ENCODE results near the gene AHDC1.

The AHDC1 gene

DNA sequence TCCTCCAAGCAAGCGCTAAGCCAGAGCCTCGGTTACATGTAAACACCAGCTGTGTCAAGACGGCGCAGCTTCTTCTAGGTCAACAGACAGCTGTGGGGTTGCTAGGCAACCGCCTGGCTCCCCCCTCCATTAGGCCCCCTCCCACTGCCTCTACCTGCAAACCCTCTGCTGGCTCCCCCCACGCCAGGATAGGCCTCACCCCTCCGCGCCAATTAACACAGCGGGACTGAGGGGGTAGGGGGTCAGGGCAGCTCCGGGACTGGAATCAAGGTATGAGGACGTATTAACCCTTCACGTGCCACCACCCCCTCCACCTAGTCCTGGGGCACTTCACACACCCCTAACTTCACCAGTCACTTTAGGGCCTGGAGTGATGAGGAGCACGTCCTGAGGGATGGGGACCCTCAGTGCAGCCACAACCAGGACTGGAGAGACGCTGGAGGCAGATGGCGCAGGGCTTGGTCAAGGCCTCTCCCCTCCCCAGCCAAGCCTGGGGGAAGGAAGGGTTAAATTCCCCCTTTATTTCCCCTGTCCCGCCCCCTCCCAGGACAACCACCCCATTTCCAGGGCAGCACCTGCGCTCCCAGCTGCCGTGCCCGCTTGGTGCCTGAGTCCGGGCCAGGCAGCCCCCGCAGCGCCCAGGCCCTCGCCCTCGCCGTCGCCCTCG is 76.6 kb downstream of the AHDC1 start:
- no peak for DNase-seq

DNA sequence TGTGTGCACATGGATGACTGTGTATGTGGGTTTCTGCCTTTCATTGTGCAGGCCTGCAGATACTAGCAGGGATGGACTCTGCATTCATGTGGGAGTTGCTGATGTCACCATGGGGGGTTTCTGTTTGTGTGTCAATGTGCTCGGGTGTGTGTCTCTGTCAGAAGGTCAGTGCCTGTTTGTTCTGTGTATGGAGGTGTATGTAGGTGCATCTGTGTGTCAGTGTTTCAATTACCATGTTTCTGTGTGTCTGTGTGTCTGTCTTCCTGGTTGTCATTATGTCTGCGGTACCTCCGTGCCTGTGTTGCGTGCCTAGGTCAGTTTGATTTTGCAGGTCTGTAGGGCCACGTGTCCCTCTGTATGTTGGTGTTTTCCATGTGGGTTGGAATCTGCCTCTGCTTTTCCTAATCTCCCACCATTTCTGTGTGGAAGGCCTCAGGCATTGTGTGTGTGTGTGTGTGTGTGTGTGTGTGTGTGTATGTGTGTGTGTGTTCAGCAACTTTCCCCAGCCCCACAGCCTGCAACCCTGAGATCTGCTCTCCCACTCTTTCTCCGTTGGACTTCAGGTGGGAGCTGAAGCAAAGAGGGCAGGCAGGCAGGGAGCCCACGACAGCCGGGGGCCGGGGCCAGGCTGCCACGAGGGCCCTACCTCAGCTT is 77.2 kb downstream of the AHDC1 start:
- no peak for DNase-seq

DNA sequence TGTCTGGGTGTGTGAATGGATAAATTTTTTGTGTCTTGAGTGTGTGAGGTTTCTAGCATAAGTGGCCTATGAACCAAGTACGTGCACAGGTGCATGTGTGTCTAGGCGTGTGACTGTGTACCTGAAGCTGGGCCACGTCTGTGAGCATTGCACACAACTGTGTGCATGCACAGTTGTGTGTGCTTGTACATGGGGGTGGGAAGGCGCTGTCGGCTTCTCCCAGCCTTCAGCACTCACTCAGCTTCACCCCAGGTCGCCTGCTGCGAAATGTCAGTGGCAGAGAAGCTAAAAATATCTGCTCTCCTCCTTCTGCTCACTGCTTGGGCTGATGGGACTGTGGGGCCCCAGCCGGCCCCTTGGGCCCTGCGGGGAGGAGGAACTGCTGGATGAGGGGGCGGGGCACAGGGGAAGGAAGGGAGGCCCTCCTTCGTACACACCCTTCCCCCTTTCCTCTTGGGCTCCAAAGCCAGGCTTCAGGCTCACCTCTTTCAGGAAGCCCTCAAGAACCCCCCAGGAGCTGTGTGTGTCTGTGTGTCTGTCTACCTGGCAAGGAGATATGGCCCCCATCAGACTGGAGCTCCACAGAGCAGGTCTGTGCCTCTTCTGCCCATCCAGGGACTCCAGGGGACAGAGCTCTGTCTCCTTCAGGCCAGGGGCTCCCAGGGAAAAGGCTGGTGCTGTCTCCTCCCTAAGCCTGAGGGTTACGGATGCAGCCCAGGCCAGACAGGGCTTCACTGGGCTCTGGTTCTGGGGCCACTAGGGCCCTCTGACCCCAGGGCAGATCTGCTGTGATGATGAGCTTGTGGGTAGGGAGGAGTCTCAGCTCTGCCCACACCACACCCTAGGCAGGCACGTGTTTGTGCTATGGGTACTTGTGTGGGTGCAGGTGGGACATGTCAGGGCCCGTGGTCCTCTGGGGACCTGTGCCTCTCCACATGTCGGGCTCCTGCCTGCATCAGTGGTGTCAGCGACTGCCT is 78.4 kb downstream of the AHDC1 start:
- DNase-seq: peak; percentile 86

DNA sequence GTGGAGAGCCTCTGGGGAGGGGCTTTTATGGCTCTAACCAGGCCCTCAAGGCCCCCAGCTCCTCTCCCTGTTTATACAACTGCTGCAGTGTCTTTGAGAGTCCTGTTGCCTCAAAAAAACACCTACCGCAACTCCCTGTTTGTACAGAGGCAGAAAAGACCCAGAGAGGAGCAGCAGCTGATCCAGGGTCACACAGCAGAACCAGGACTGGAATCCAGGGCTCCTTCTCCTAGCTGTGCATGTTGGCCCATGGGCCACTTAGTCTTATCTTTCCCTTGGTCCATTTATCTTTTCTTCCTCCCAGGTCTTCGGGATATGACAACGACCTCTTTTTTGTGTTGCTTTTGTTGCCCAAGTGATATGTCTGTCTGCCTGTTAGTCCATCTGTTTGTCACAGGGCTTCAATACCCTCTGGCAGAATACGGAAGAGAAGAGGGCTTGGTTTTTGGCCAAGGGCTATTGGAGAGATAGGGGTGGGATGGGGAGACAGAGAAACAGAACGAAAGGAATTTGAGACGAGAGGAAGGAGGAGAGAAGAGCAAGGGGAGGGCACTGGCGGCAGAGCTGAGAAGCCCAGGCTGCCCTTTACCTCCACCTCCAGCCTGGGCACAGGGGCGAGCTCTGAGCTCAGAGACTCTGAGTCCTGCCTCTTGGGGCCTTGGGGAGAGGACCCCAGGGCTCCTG is 80.5 kb downstream of the AHDC1 start:
- DNase-seq: no peak

DNA sequence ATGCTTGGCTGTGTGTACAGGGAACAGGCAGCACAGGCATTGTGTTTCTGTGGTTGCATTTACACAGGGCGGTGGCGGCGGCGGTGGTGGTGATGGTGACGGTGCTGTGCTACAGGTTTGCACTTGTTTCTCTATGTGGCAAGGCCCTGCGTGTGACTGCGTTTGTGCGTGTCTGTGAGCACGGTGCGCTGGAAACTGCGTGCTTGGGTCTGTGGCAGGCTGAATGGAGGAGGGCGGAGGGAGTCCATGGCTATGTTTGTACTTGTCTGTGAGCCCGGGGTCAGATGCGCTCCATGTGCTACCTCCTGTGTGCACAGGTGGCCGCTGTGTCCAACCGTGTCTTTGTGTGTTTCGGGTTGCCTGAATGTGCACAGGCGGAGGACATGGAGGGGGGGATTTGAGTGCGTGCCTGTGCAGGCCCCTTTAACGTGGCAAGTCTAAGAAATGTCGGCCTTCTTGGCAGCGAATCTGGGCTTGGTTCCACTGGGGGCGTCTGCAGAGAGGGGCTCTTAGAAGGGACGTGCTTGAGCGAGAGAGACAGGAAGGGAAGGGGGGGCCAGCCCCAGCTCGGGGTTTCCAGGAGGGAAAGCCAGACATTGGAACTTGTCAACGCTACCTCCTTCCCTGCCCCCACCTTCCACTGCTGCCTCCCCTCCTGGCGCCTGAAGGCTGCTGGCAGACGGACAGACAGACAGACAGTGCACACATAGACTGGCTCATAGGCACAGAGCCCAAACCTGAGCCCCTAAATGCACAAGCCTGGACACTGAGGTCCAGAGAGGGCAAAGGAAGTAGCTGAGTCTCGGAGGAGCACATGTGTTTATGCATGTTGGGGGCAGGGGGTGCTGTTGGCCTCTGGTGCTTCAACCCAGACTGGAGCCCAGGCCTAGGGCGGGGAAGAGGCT is 81.3 kb downstream of the AHDC1 start:
- DNase-seq: no peak

DNA sequence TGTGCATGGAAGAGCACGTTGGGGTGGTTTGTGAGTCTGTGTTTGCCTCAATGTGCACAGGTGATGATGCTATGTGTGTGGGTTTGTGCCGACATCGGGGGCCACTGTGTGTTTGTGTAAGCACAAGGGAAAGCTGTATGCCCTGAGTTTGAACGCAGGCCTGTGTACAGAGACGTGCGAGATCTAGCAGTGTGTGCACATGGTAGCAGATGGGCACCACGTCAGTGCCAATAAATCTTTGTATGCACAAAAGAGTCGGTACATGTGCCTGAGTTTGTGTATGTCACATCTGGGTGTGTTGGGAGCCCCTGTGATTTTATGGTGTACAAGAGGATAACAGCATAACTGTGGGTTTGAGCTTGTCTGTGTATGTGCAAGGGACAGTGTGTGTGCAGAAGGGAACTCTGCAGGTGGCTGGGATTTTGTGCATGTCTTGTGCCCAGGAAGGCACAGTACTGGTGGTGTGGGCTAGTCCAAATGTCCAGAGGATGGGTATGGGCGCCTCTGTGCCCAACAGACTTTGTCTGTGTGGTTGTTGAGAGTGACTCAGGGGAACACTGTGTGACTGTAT is 82.0 kb downstream of the AHDC1 start:
- no peak for DNase-seq

DNA sequence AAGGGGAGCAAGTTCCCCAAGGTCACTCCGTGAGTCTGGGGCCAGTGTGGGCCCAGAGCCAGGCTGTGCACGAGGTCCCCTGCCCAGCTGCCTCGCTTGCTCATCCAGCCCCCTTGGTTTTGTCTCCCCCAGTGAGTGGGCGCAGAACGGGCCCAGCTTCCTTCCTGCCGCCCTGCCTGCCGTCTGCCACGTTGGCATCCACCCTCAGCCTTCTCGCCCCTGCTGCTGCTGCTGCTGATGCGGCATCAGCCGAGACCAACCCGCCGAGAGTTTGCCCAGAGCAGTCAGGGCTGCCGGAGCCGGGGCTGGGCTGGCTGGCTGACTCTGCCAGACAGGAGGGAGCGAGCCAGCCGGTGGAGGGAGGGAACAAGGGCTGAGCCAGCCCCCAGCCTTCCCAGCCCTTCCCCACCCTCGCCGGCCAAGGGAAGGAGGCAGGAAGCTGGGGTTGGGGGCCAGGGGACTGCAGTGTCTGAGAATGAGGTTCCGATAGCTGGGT is 82.6 kb downstream of the AHDC1 start:
- DNase-seq: no peak

DNA sequence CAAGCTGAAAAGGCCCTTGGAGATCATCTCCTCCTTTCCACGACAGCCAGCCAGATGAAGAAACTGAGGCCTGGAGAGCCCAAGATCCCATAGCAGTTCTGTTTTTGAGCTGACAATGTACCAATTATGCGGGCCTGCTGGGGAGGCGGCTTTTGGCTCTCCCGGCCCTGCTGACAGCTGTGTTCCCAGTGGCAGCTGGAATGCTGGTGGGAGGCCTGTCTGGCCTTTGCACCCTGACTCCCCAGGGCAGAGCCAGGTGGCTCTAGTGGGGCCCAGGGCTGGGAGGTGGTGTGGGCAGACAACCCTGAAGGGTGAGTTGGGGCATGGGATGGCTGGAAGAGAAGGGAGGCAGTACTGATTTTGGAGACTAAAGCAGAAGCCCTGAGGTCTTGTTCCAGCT is 83.3 kb downstream of the AHDC1 start:
- DNase-seq: no peak

DNA sequence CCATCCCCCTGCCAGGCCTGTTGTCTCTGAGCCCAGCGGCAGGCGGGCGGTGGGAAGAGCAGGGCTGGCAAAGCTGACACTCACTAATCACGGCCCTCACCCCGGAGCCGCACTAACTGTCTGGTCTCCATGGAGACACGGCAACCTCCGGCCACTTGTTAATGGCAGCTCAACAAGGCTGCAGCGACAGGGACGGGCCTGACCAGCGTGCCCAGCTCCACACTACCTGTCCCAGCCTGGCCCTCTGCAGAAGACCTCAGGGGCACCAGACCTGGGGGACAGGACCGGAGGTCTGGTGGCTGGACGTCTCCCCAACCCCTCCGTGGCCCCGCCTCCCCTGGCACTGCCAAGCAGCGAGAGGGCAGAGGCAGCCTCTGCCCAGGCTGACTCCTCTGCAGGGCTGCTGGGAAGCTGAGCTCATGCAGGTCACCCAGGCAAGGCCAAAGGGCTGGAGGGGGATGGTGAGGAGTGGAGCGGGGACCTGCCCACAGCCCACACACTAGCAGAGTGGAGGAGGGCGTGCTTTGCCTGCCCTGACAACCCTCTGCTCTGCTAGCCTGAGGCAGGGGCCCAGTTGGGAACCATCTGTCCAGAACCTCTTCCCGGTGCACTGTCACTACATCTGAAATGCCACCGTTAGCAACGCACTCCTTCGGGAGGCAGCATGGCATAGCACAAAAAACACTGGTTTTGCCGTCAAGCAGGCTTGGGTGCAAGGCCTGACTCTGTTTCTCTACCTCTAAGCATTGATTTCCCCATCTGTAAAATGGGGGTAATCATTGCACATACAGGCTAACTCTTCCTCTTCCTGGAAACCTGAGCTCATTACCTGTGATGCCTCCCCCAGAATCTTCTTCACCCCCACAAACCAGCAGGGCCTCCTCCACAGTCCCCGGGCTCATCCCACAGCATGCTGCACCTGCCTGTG is 84.3 kb downstream of the AHDC1 start:
- no peak for DNase-seq

DNA sequence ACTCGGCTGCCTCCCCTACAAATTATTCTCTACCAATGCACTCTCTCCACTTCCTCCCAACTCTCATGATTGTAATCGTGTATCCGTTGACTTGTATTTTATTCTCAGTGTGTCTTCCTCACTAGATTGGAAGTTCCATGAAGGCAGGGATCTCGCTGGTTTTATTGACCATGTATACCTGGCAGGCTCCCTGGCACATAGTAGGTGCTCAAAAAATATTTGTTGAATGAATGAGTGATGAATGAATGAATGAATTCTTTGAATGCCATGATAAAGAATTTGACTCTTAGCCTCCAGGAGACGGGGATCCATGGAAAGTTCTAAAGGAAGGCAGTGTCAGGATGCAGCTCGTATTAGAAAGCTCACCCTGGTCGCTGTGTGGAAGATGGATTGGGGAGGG is 85.1 kb downstream of the AHDC1 start:
- DNase-seq: no peak

DNA sequence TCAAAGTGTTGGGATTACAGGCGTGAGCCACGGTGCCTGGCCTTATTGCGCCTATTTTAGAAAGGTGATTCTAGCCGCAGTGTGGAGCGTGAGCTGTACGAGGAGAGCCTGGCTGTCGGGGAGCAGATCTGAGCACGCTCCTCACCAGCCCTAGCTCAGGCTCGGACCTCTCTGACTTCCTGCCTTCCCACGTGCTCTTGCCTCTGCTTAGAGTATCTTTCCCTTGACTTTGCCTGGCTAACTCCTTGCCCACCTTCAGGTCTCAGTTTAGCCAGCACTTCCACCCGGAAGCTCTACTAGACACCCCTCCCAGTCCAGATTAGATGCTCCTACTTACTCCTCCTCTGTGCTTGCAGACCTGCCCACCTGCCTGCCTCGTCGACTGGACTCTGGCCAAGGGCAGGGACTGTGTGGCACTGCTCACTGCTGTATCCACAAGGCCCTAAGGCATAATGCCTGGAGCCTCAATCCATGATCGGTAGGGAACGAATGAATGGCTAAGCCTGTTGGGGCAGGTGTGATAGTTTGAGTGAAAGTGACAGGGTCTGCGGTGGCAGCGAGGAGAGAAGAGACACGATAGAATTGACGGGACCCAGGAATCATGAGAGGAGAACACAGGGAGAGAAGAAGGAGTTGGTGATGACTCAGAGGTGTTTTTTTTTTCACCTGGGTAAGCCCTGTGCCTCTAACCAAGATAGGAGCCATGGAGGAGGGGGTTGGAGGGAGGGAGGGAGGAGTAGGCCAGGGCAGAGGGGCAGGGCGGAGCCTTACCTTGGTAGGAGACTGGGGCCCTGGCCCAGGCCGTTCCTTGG is 85.8 kb downstream of the AHDC1 start:
- no peak for DNase-seq

DNA sequence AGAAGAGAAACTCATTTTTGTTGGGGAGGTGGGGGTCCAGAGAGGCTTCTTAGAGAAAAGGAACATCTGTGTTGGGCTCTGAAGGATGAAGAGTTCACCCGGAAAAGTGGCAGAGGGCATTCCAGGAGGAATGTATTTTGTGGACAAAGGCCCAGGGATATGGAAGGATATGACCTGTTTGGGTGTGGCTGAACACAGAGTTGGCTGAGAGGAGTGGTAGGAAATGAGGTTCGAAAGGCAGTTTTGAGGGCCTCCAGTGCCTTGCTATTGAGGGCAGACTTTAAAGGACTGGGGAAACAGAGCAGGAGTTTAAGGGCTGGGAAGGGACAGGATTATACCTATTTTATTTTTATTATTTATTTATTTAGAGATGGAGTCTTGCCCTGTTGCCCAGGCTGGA is 86.6 kb downstream of the AHDC1 start:
- DNase-seq: no peak

DNA sequence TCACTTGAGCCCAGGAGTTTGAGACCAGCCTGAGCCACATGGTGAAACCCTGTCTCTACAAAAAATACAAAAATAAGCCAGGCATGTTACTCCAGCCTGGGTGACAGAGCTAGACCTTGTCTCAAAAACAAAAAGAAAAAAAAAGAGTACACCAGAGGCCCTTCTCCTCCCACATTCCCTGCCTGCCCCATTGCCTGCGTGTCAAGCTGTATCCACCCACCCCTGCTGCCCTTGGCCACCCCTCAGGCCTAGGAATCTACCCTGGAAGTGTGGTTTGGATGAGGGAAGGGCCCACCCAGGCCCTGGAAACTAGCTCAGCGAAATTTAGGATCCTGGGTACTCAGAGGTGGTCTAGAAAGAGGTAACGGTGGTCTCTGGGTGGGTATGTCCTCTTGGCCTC is 88.3 kb downstream of the AHDC1 start:
- DNase-seq: no peak

DNA sequence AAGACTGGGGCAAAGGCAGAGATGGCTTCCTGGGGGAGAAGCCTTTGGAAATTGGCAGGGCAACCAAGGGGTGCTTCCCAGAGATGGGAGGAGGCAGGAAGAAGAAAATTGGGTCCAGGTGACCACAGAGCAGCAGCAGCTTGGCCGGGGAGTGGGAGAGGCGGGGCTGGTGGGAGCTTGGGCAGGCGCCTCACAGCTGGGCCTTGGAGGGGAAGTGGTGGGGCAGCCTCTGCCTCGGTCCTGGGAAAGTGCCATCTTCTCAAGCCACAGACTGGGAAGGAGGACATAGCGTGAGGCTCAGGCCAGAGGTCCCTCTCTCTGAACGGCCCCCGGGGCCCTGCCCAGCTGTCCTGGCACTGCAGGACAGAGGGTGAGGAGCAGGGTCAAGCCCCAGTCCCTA is 90.0 kb downstream of the AHDC1 start:
- no peak for DNase-seq

DNA sequence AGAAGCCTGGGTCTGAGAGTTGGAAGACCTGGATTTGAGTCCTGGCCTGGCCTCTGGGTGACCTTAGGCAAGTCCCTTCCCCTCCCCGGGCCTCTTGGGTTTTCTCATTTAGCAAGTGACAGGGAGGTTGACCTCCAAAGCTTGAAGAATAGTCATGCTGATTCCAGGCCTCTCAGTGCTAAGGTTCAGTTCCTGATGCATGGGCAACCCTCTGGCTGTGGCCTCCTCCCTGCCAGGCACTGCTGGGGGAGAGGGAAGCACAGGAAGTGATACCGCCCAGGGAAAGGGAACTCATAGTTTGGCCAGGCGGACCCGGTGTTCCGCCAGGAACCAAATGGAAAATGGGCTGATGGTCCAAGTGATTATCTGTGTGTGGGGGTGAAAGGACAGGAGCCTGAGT is 90.4 kb downstream of the AHDC1 start:
- no peak for DNase-seq

DNA sequence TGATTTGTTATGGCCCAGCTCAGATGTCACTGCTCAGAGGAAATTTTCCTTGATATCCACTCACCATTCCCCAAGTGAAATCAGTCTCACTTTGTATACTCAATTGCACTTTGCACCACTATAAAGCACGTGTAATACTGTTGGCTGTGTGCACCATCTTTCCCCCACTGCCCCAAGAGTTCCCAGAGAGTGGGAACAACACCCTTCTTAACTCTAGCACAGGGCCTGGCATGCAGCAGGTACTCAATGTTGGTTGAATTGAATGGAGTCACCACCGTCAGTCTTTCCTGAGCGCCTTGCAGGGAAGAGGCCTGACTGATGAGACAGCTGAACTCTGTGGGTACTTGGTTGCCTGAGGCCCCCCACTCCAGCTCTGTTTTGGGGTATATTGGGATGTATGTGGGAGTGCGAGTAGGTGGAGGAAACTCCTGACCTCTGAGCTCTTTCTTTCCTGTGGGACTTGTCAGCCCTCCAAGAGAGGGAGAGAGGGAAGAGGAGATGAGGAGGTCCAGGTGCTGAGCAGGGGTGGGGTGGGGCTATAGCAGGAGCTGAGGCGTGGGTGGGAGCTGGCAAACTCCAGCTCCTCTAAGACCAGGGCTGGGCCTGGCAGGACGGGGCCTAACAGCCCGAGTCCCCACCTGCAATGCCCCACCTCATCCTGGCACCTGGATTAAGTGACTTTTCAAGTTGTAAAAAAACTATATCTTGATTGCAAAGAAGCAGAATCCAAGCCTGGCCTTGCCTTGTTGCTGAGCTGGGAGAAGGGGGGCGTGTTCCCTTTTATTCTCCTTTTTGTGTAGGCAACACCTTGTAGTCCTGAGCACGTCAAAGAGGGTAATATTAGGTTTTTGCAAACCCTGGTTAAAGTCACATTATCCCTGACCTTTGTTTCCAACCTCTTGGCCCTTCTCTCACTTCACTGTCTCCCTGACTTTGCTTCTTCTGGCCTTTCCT is 94.5 kb downstream of the AHDC1 start:
- DNase-seq: no peak

DNA sequence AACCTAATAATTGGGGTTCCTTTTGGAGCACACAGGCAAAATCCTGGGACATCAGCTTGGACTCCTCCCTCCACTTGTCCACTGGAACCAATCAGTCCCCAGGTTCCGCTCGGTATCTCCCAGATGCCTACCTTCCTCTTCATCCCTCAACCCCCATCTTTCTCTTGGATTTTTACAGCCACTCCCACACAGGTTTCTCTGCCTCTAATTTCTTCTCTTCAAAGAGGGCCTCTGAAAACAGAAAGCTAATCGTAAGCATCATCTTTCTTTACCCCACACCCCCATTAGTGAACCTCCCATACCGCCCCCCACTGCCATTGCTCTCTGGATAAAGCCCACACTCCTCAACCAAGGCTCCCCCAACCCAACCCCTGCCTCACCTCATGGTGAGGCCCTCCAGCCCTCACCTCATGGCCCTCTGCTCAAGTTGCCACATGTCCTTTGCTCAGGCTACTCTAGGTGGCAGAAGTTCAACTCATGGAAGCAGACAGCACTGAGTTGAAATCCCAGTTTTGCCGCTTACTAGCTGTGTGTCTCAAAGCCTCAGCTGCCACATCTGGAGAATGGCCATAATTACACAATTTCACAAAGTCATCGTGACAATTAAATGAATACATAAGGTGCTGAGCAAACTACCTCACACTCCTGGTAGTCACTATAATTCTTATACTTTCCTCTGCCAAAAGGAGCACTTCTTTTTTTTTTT is 95.8 kb downstream of the AHDC1 start:
- DNase-seq: no peak
